ENCODE results near the gene PFKP. TPM values are rescaled to one million over a fixed set of nuclear protein-coding genes. Genes with fewer than 3 reads are reported as not detected.
A peak's percentile ranks its signal among the peaks of the same experiment; 100 is the strongest.

The PFKP gene
- total RNA-seq (2014; rRNA removed) (140 and 172 TPM in 2 replicates), Bru-seq, nascent RNA (percentile 70 among the genes with signal in this experiment), BruChase-seq, experiment 1, labeled RNA remaining after a 6-hour chase (percentile 72 among the genes with signal in this experiment), BruChase-seq, experiment 2, labeled RNA remaining after a 2-hour chase (percentile 69 among the genes with signal in this experiment)
- long read RNA-seq, transcript PFKP-201 (6 exons, 1,698 nt): minor isoform, 9 of 148 reads
- long read RNA-seq, transcript PFKP-203 (22 exons, 2,654 nt): major isoform, 82 of 148 reads
- long read RNA-seq, partial matches to known transcripts: 30 of 148 reads
- long read RNA-seq, other reads (novel, unspliced or antisense): 27 of 148 reads

DNA sequence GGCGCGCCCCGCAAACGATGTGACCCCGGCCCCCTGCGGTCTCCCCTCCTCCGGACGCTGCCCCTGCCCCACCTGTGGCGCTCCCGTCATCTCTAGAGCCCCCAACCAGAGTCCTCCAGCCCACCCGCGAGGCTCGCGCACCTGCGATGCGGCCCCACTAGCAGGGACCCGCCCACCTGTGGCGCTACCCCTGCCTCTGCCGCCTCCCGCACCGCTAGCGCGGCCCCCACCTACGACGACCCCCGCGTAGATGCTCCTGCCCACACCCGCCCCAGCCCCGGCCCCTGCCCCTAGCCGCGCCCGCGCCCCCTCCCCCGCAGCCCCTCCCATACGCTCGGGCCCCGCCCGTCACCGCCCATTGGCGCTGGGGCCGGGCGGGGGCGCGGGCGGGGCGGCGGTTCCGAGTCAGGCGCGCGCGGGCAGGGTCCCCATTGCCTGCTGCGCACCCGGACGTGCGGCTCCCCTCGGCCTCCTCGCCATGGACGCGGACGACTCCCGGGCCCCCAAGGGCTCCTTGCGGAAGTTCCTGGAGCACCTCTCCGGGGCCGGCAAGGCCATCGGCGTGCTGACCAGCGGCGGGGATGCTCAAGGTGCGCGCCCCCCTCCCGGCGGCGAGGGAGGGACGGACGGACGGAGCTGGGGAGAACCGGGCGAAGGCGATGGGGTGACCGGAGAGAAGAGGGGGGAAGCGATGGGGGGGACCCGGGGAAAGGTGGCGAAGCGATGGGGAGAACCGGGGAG is at the start of gene PFKP:
PFKP (plus strand) TSS at position 431 of the 741 bp plus-strand sequence; CDS start at position 479, 48 bp downstream.
- DNase-seq (no peak), ATAC-seq (peak; percentile 32)
- Histone ChIP-seq H3K4me1 (ENCODE audit: insufficient read depth, low read length) (peaks cover 12% of the 10 kb centered on the region), H3F3A (ENCODE audit: low read length, unreplicated experiment) (no peaks in the 10 kb centered on the region), H3K27me3 (ENCODE audit: low read length) (no peaks in the 10 kb centered on the region), H3K4me2 (ENCODE audit: low read length) (peak within 1 kb of the TSS; percentile 82), H4K20me1 (ENCODE audit: low read length) (0 out of 2 replicates have a peak, but pooled peaks cover 6% of the 10 kb centered on the region), H3K9me3 (ENCODE audit: low read length) (no peaks in the 10 kb centered on the region), H3K9me2 (replicated peaks; ENCODE audit: low read length) (no peaks in the 10 kb centered on the region), H3K9ac (ENCODE audit: low read length) (peak within 1 kb of the TSS; percentile 82), H3K4me3 (ENCODE audit: low read length) (peak within 1 kb of the TSS; percentile 80), H3K27ac (ENCODE audit: low read length) (peak within 1 kb of the TSS; percentile 30; the same call in 1 of the 2 replicates), H3K79me2 (ENCODE audit: low read length) (peaks cover 46% of the 10 kb centered on the region), H3K36me3 (ENCODE audit: low read depth, low read length) (no peaks in the 10 kb centered on the region), H2AFZ (ENCODE audit: low read length) (peak within 1 kb of the TSS; percentile 71)
- no TSS peak for BruUV-seq (replicated peaks)
- ChIA-PET CTCF (no interaction called here), POLR2A (ENCODE audit: unreplicated experiment) (no interaction called here)
- TF ChIP-seq EZH2phosphoT487 (IDR thresholded peaks at IDR 0.05; ENCODE audit: borderline replicate concordance, low read length) (no peak), CTCF (conservative IDR thresholded peaks at IDR 0.05; ENCODE audit: low read depth, low read length) (no peak), EZH2 (IDR thresholded peaks at IDR 0.05; ENCODE audit: low read length, unreplicated experiment) (no peak)
- intact Hi-C loops (cut with micrococcal nuclease): no loop called here

GRCh38 chr10:3018247-3018646 is 49.1 kb upstream of the PFKP start:
- peaks cover 19% of the 10 kb centered on the region for H3K27me3 ChIP-seq (ENCODE audit: low read length)
- POLR2A ChIA-PET (ENCODE audit: unreplicated experiment): no interaction called here
- H3K4me2 ChIP-seq (ENCODE audit: low read length): no peak overlapping the region
- no peaks in the 10 kb centered on the region for H3F3A ChIP-seq (ENCODE audit: low read length, unreplicated experiment)
- H3K9ac ChIP-seq (ENCODE audit: low read length): no peak overlapping the region
- H3K36me3 ChIP-seq (ENCODE audit: low read depth, low read length): no peaks in the 10 kb centered on the region
- intact Hi-C loops (cut with micrococcal nuclease): no loop called here
- H3K4me3 ChIP-seq (ENCODE audit: low read length): no peak overlapping the region
- CTCF ChIA-PET: no interaction called here
- no peaks in the 10 kb centered on the region for H4K20me1 ChIP-seq (ENCODE audit: low read length)
- TF ChIP-seq EZH2 (IDR thresholded peaks at IDR 0.05; ENCODE audit: low read length, unreplicated experiment) (no peak), EZH2phosphoT487 (IDR thresholded peaks at IDR 0.05; ENCODE audit: borderline replicate concordance, low read length) (no peak), CTCF (conservative IDR thresholded peaks at IDR 0.05; ENCODE audit: low read depth, low read length) (no peak)
- no peaks in the 10 kb centered on the region for H3K4me1 ChIP-seq (ENCODE audit: insufficient read depth, low read length)
- H2AFZ ChIP-seq (ENCODE audit: low read length): no peak overlapping the region
- no peak overlapping the region for H3K27ac ChIP-seq (ENCODE audit: low read length)
- no peak for ATAC-seq
- H3K79me2 ChIP-seq (ENCODE audit: low read length): no peaks in the 10 kb centered on the region
- H3K9me3 ChIP-seq (ENCODE audit: low read length): no peaks in the 10 kb centered on the region
- DNase-seq: no peak
- no peaks in the 10 kb centered on the region for H3K9me2 ChIP-seq (replicated peaks; ENCODE audit: low read length)
- BruUV-seq (replicated peaks): no TSS peak
